D721Med (cell line): ENCODE results near the gene TXNDC11.

ENCODE experiments used
- DNase-seq: peaks from one replicate; pipeline ENCODE4 v3.0.0; 2011; ENCODE audit warnings: low spot score; ENCODE audit not compliant: insufficient read length
- FAIRE-seq: peaks from 2 replicates; lab custom pipeline; 2011; peaks lifted over from hg19 to GRCh38; lab: Jason Lieb, UNC
- CTCF ChIP-seq: IDR thresholded peaks from 2 replicates; pipeline ENCODE4 v1.5.1; 2012; ENCODE audit warnings: mild to moderate bottlenecking, control low read depth; ENCODE audit not compliant: insufficient read depth; ENCODE audit errors: missing control alignments

TXNDC11 gene

GRCh38 chr16:11637320-11637719 is 105.3 kb downstream of the TXNDC11 start:
- no peak for TF ChIP-seq CTCF
- FAIRE-seq (no peak), DNase-seq (no peak)

DNA sequence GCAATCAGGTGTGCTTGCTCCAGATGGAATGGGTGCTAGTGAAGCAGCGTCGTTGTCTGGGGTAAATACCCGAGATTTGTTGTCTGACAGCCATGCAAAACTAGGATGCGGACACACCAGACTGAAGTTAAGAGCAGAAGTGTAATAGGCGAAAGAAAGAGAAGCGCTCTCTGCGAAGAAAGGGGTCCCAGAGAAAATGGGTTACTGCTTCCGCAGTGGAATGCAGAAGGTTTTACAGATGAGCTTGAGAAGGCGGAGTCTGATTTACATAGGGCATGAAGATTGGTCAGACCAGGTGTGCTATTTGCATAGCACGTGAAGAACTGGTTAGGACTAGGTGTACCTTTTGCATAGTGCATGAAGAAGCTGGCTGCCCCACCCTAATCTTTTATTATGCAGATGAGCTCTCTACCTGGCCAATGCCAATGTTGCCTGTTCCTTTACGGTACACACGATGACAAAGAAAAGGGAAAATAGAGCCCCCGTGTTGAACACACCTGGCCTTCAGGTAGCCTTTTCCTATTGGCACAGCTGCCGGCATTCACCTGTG is 106.4 kb downstream of the TXNDC11 start:
- no peak for TF ChIP-seq CTCF
- FAIRE-seq (no peak), DNase-seq (no peak)

GRCh38 chr16:11635679-11636171 is 106.9 kb downstream of the TXNDC11 start:
- no peak for DNase-seq
- FAIRE-seq = no peak
- TF ChIP-seq CTCF = no peak

DNA sequence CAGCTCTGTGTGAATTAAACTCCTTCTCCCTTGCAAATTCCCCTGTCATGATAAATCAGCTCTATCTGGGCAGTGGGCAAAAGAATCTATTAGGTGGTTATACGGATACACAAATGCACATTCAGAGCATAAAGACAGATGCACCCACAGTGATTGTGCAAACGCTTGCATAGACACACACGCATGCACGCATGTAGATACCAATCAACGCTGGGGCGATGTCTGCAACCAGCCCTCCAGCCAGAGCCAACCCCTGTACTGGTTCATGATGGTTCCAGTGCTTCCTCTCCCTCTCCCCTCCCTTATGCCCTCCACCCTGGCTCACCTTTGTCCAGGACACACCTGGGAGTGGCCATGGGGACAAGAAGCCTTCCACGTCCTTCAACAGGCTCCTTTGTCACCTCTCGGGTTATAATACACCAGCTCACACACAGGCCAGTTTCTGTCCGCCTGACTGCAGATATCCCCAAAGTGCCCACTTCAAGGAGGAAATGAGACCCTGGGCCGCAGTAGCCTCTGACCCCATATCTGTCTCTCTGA is 107.5 kb downstream of the TXNDC11 start:
- DNase-seq (no peak), FAIRE-seq (no peak)
- no peak for TF ChIP-seq CTCF

DNA sequence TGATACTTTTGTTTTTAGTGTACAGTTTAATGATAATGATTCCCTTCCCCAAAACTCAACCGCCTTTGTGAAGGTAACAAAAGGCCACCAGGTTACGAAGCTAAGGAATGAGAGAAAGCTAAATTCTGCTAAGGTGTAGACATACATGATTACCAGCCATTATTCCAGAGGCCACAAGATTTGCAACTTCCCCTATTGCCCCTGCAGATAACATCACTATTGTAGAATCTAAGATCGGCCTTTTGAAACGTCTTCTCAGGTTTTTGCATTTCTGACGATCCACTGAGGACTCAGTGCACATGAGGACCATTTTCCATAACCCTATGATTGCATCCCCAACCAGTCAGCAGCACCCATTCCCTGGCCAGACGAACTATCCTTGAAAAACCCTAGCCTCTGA is 108.3 kb downstream of the TXNDC11 start:
- FAIRE-seq = no peak
- TF ChIP-seq CTCF = no peak

GRCh38 chr16:11633113-11633512 is 109.5 kb downstream of the TXNDC11 start:
- FAIRE-seq (no peak), DNase-seq (no peak)
- TF ChIP-seq CTCF = no peak

More for the DNA sequence above, 108.3 kb downstream of the TXNDC11 start:
- no peak for DNase-seq

DNA sequence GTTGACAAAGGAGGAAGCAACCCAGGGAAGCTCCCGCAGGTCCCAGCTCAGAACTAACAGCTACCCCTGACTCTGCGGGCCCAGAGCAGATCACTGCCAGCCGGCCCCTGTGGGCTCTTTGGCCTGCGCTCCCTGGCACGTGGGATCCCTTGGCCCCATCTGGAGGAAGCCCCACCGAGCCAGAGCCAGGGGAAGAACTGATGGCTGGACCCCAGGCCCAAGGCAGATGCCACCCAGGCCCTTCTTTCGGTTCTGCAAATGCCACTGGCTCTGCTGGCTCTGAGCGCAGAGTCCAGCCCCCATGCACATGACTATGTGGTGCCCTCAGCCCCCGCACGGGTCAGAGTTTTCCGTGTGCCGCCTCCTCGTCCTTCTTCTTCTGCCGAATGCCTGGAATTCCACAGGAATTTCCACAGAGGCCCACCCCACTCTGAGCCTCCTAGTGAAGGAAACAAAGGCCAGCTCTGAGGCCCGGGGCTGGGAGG is 110.2 kb downstream of the TXNDC11 start:
- no peak for FAIRE-seq
- no peak for TF ChIP-seq CTCF
- no peak for DNase-seq
